Activated CD8-positive, alpha-beta memory T cell treated with anti-CD3 and anti-CD28 coated beads for 1 hour (primary cell): ENCODE results near the gene L3MBTL4.
"Not testable (repeated sequence)": the region's sequence is repeated elsewhere in the genome, so short reads cannot be mapped to it uniquely, and the experiment has no call there.

ENCODE experiments used
- DNase-seq, 2 donors: peaks; one replicate each; pipeline ENCODE4 v3.0.0-alpha.2; 2020; ENCODE audit warnings: low read depth in 1 of 2; ENCODE audit errors: extremely low read depth in 1 of 2

Gene L3MBTL4

DNA sequence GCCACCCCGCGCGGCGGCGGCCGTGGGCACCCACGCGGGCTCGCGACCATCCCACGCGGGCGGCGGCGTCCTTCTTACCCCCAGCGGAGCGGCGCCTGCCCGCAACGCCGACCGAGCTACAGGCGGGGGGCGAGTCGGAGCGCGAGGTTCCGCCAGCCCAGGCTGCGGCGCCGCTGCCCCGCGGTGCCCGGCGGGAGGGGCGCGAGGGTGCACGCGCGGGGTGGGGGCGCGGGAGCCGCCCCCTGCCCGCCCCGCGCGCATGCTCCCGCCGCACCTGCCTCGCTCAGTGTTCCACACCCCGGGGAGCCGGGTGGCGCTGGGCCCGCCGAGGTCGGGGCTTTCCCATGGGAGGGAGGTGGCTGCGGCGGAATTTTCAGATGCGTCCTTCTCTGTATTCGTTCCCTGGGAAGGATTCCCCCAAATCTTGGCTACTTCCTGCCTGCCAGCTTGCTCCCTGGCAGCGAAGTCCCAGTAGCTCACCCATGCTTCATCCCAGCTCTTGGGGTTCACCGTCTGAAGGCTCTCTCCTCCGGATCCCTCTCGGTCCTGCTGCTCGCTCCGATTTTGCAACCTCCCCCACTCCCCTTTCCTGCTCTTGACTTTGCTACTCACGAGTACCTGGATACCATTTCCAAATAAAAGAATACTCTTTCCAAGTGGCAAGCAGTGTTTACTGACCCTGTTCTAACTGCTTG lies at the start of gene L3MBTL4:
TSS of gene L3MBTL4 (minus strand) at position 189 of the 695 bp plus-strand sequence. CDS start 103,286 bp downstream, outside the sequence.
- no peak for DNase-seq

DNA sequence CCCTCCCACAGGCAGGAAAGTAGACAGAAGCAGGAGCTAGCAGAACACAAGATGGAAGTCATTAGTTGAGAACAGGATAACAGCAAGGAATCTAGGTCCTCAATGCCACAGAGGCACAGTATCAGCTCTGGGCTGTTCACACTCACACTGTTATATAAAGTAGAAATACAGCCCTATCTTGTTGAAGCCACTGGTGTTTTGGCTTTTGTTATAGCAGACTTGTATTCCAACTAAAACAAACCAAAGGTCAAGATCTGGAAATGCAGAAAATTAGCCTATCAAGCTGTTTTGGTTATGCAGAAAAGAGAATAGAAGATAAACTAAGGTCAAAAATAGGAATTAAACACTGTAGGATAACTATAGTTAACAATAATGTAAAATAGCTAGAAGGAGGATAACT lies 37.5 kb upstream of the L3MBTL4 start:
- no peak for DNase-seq

DNA sequence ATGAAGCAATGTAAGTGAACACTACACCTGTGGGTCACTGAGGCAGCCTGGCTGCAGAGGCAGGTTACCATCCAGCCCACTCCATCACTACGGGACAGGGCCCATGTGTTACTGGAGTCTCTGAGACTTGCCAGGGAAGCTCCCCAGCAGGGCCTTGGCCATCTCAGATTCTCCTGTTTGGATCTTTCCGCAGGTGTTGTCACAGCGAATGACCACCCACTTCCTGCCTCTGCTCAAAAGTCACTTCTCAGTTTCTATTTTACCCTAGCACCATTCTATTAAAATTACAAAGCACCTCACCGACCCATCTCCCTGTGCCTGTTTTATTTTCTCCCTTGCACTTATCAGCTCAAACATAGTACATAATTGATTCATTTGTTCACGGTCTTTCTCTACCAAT lies 34.5 kb upstream of the L3MBTL4 start:
- no peak for DNase-seq

DNA sequence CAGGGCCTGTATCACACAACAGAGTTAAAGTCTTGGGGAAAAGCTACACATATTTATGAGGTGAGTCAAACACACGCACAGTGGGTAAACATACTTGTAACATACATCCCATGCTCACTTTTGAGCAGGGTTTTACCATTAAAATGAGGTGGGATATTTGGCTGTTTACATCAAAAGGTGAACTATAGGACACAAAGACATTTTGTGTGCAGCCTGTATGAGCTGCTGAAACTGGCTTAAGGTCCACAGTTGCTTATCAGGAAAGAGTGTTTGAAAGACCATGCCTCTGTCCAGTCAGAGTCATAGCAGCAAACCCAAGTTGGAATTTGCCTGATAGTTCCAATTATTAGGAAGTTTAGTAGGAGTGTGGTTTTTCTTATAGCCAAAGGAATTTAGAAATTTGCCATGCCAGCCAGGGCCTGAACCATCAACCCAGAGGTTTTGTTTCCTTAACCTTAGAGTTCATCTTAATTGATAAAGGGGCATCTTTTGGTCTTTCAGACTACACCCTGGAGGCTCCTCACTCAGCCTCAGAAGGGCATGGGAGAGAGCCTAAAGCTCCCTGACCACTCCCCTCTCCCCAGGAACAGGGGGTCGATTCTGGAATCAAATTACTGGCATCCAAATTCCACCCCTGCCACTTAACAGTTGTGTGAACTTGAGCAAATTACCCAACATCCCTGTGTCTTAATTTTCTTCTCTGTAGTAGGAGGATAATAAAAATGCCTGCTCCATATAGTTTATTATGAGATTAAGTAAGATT lies 29.9 kb upstream of the L3MBTL4 start:
- DNase-seq = no peak

DNA sequence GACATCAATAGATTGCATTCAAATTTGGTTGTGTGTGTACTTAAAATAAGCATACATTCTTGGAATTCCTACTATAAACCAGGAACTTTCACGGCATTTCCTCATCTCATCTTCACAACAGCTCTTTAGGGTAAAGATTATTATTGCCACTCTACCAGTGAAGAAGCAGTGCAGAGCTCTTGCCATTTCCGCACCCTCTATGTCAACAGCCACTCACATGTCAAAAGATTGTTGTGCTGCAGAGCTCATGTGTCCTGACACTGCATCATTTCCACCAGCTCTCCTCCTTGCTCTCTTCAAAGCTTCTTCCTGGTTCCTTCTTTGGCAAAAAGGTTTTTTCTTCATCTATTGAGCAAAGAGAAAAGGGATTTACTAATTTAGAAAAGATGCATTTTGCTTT lies 26.5 kb upstream of the L3MBTL4 start:
- DNase-seq = no peak

DNA sequence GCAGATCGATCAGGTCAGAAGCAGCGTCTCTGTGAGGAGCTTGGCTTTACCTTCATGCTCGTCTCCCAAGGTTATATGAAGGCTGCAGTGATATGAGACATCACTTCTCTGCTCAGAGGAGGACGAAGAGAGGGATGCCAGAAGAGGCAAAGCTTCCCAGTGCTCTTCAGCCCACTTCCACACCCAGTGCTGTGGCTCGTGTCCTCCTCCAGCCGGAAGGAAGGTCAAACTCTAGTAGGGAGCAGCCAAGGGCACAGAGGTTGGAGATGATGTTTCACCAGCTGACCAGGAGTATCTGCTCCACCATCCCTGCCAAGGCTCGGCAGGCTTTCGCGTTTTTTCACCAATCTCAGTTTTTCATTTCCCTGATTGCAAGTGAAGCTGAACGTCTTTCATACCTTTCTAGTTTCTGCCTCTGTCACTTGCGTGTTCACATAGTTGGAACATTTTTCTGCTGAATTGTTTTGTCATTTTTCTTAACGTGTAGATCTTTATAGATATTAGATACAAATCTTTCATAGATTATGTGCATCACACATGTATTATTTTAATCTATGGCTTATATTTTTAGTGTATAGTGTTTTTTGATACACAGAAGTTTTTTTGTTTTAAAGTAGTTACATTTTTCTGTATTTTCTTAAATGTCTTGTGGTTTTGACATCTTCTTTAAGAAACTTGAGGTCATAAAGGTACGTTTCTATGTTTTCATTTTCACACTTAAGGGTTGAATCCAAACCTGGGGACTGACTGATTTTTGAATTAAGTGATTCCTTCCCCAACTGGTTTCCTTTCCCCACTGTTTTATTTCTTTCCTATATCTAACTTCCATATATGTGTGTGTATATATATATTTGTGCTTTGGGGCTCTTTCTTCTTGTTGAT lies 23.5 kb upstream of the L3MBTL4 start:
- no peak for DNase-seq

DNA sequence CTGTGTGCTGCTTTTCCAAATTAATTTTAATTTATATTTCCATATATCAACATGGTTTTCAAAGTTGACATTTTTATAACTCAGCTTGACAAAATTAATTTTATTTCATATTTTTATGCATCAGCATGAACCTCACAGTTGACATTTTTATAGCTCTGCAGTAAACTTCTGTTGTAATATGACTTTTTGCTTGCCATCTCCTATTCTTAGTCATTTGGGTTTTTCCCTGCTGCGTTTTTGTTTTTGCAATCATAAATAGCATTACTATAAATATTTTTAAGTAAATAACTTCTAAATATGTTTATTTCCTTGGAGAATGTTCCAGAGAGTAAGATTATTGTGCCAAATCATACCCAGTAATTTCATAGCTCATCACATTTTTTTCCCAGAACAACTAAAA lies 21.0 kb upstream of the L3MBTL4 start:
- no peak for DNase-seq

DNA sequence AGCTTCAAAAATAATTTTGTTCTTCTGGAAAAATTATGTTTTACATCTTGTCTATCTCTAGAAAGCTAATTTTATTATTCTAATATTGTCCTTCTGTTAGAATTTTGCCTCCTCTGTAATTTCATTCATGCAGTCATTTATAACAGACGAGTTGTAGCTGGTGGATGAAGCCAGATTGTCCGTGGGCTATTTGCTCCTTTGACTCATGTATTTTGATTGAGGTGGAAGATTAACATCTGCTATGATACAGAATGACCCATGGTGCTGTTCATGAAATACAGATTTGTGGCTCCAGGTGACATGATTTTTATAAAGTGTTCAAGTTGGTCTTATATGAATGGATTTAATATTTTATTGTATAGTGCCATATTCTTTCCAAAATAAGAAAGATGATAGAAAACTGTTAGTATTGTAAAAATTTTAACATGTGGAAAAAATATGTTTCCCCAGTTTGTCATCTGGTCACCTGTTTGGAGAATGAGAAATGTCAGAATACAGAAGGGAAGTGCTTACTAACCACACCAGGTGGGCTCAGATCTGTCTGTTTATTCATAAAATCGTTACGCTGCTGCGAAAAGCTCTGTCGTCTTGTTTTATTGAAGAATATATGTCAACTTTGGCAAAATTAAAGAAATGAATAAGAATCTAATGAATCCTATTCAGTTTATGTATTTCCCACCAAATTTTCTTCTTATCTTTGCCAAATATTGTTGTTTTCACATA lies 20.4 kb upstream of the L3MBTL4 start:
- no peak for DNase-seq

DNA sequence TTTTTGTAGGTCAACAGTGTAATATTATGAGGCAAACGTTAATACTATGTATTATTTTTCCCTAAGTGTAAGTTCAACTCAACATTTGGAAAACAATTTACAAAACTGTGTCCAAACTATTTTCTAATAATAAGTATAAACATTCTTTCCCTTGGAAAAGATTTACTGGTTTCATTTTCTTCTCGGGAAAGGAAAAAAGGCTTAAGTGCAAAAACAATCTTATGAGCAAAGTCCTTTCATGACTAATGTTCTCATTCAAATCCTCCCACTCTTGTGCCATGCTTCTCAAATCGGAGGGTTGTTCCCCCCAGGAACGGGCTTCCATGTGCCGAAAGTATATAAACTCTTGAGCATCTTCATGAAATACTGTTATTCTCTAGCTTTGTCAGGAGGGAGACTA lies 19.8 kb upstream of the L3MBTL4 start:
- DNase-seq = no peak

DNA sequence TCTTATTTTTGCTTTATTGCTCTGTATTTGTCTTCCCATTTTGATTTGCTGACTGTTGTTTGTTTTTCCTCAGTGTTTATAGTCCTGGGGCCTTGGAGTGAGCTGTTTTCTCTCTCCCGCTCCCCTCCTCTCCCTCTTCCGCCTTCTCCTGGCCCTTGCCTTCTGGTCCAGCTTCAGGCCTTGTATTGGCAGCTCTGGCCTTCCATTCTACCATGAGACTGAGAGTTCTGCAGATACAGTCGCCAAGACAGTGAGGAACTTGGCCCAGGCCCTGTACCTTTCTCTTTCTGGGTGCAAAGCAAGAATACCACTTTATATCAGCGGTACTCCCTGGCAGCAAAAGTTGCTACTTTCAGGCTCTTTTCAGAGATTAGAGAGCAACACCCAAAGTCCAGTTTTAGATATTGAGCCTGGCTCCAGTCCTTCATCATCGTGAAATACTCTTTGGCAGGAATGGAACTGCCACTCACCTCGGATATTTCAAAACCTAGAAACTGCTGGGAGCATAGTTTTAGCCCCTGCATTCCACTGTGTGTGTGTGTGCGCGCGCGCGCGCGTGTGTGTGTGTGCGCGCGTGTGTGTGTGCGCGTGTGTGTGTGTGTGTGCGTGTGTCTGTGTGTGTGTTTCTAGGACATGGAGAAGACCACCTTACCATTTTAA lies 17.1 kb upstream of the L3MBTL4 start:
- DNase-seq = no peak

DNA sequence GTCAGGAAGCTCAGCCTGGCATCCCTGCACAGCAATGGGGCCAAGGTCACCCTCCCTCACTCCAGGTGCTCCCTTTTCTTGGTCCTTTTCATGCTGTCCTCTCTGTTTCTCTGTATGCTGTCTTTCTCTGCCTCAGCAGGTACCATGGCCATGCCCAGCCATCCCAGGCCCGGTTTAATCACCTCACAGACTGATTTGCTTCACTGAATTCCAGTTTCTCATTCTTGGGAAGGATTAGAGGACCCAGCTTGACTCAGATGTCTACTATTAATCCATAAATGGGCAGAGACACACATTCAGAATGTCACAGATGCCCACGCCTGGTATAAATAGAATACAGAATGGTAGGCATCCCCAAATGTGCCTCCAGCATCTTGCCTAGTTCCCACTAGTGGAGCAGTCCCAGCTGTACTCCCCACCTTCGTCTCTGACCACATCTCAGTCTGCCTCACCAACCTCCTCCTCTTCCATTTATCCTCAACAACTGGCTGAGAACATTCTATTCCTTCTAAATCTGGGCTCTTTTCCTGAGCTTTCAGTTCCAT lies 14.2 kb upstream of the L3MBTL4 start:
- DNase-seq = no peak

DNA sequence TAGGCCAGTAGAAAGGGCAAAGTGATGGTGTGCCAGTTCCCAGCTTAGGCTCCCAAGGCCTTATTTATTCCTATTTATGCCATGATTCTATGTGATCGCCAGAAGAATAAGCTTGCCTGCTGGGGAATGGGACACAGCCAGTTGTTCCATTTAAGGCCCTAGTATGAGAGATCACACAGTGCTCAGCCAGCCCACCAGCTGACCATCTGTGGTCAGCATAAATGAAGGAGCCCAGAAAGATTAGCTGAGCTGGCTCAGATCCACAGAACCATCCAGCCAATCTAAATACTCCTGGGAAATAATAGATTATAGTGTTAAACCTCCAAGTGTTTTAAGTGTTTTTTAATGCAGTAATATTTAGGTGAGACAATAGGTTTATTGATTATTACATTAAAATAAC lies 12.6 kb upstream of the L3MBTL4 start:
- no peak for DNase-seq

DNA sequence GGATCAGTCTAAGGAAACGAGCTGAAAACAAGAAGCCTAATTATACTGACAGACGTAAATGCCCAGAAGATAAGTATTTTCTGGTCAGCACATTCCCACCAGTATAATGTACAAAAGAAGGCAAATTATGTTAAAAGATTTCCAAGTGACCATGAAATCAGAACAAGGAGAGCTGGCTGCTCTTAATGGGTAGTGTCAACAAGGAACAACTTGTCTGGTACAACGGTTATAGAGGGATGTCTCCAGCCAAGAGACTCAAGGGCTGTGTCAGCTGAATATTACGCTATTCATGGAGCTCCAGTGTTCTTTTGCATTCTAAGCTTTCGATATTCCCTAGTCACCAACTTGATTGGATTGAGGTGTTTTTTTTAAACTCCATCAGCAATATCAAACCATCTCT lies 8.6 kb upstream of the L3MBTL4 start:
- no peak for DNase-seq

DNA sequence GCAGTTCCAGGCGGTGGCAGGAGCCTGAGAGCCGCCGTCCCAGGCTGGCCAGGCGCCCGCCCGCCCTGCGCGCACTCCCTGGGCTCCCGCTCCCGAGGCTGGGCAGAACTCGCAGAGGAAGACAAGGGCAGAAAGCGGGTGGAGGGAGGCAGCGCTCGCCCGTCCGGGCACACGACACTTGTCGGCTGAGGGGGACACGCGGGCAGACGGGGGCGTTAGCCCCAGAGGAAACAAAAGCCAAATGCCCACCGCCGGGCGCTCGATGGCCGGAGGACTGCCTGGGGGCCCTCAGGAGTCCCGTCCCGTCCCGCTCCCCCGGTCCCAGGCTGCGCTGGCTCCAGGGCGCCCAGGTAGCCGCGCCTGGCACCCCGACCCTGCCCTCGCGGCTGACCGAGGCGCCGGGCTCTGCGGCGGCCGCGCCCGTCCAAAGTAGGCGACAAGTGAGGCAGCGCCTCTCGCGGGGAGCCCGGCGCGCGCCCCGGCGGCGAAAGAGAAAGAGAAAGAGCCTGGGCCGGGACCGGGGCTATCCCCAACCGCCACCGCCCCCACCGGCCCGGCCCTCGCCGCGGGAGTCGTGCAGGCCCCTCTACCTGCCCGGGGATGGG lies 491 bp downstream of the L3MBTL4 start:
- no peak for DNase-seq

DNA sequence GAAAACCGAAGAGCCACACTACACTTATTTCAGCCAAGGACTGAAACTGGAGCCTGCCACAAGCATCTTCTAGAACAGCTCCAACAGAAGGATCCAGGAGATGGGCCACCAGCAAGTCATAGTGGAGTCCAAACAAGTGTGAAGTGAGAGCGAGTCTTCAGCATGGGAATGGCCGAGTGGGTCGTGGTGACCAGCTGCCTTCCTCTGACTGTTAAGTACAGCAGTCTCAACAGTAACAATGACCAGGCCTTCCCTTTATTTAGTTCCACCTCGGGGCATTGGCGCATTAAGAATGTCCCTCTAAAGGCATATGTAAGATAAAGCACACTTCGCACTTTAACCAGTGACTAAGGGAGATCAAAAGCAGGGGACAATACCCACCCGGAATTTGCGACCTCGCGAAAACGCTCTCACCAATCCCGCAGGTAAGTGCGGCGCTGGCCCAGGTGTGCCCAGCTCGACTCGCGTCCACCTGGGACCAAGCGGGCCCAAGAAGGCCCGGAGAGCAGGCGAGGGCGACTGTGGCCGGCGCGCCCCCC lies 1.1 kb downstream of the L3MBTL4 start:
- no peak for DNase-seq

DNA sequence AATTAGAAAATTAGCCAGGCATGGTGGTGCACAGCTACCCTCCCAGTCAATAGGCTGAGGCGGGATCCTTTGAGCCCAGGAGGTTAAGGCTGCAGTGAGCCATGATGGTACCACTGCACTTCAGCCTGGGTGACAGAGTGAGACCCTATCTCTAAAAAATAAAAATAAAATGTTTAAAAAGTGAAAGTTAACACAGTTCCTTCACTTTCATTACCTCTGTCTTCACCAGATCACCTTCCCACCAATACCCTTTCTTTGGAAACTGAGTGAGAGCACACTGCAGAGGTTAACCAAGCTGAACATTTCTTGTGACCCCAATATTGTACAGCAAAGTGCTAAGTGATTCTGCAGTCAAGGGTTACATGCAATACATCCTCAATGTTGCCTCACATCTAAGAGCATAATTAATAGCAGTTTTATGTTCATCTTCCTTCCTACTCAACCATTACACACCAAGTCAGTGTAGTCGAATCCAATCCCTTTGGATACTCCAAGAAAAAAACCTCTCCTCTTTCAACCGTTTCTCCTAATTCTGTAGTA lies 1.7 kb downstream of the L3MBTL4 start:
- DNase-seq = no peak

DNA sequence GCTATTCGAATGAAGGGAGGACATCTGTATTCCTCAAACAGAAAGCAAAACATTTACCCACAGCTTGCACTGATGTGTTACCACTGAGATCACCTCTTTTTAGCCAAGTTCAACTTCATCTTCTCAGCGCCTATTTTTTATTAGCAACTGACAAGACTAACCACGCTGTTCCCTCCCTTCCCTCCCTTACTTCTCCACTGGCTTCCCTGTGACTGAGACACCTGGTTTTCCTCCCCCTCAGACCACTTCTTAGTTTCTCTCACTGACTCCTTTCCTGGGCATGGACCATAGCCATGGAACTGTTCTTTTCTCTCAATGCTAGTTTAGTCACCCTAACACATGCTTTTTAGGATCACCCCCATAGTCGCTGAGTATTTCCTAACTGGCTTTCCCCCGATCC lies 3.3 kb downstream of the L3MBTL4 start:
- DNase-seq = no peak

DNA sequence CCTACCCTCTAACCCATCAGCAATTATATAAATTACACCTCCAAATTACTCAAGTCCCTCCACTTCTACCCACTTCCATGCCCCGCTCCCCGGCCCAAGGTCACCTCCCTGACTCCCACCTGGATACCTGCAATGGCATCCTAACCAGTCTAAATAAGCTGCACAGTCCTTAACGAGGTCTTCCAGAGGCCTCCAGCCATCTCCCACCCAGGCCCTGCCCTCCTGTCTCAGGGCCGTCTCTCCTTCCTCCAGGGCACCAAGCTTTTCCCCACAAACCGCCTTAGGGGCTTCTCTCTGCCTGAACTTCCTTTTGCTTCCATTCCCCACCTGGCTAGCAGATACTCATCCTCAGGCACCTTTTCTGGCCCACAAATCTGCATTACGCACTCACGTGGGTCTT lies 4.8 kb downstream of the L3MBTL4 start:
- DNase-seq = no peak

DNA sequence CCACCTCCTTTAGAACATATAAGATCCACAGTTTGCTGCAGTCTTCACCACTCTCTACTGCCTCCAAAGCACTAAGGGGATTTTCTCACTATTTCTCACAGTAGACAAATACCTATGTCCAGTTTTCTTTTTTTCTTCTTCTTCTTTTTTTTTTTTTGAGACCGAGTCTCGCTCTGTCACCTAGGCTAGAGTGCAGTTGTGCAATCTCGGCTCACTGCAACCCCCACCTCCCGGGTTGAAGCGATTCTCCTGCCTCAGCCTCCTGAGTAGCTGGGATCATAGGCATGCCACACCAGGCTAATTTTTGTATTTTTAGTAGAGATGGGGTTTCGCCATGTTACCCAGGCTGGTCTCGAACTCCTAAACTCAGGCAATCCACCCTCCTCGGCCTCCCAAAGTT lies 6.2 kb downstream of the L3MBTL4 start:
- not testable (repeated sequence) for DNase-seq
